Neural cell (in vitro differentiated cells): ENCODE measurements around the gene PPARG. TPM values are rescaled to one million over a fixed set of nuclear protein-coding genes. Genes with fewer than 3 reads are reported as not detected.

ENCODE experiments used
- H2AFZ ChIP-seq: fragments of 200-600, 300-800 bp; sonication (generic), shearing (Covaris generic); 2 replicates; pipeline ENCODE4 v1.6.0; 2014; ENCODE audit warnings: low read depth, mild to moderate bottlenecking, antibody characterized with exemption, low read length, moderate library complexity
- H3F3A ChIP-seq: fragments of 200-600 bp; shearing (Covaris generic); 2 replicates; pipeline ENCODE4 v1.6.1; 2016; ENCODE audit warnings: mild to moderate bottlenecking, moderate library complexity, mixed read lengths, antibody characterized with exemption, low read length; ENCODE audit not compliant: insufficient read depth, poor library complexity, severe bottlenecking
- H3K27ac ChIP-seq: fragments of 200-600, 300-800 bp; sonication (generic), shearing (Covaris generic); 2 replicates; pipeline ENCODE4 v1.5.1; 2014; ENCODE audit warnings: mild to moderate bottlenecking, low read length, moderate library complexity
- H3K27me3 ChIP-seq: fragments of 300-800, 200-600 bp; sonication (generic), shearing (Covaris generic); 2 replicates; pipeline ENCODE4 v1.6.0; 2014; ENCODE audit warnings: mild to moderate bottlenecking, low read depth, low read length, moderate library complexity; ENCODE audit not compliant: insufficient read depth
- H3K36me3 ChIP-seq: fragments of 300-800, 200-600 bp; sonication (generic), shearing (Covaris generic); 2 replicates; pipeline ENCODE4 v1.5.1; 2014; ENCODE audit warnings: mild to moderate bottlenecking, antibody characterized with exemption, low read length, moderate library complexity; ENCODE audit not compliant: insufficient read depth
- H3K4me2 ChIP-seq: fragments of 300-800, 200-600 bp; sonication (generic), shearing (Covaris generic); 2 replicates; pipeline ENCODE4 v1.6.0; 2014; ENCODE audit warnings: mild to moderate bottlenecking, low read length
- H3K4me3 ChIP-seq: fragments of 300-800, 200-600 bp; sonication (generic), shearing (Covaris generic); 2 replicates; pipeline ENCODE4 v1.5.1; 2014; ENCODE audit warnings: mild to moderate bottlenecking, low read length, moderate library complexity
- H3K79me2 ChIP-seq: fragments of 200-600 bp; shearing (Covaris generic); replicated peaks from 2 replicates; pipeline ENCODE4 v1.6.0; 2014; ENCODE audit warnings: mild to moderate bottlenecking, low read length, moderate library complexity; ENCODE audit not compliant: insufficient read depth
- H3K9ac ChIP-seq: fragments of 300-800, 200-600 bp; sonication (generic), shearing (Covaris generic); 2 replicates; pipeline ENCODE4 v1.6.1; 2016; ENCODE audit warnings: mild to moderate bottlenecking, low read length, mixed read lengths
- H3K9me2 ChIP-seq: fragments of 200-600 bp; shearing (Covaris generic); 2 replicates; pipeline ENCODE4 v1.6.1; 2016; ENCODE audit warnings: mild to moderate bottlenecking, low read length, mixed read lengths; ENCODE audit not compliant: insufficient read depth
- H3K9me3 ChIP-seq: fragments of 200-600, 300-800 bp; sonication (generic), shearing (Covaris generic); 2 replicates; pipeline ENCODE4 v1.6.1; 2016; ENCODE audit warnings: mild to moderate bottlenecking, mixed run types, low read length, moderate library complexity, mixed read lengths
- H4K20me1 ChIP-seq: fragments of 200-600 bp; shearing (Covaris generic); 2 replicates; pipeline ENCODE4 v1.6.1; 2016; ENCODE audit warnings: mild to moderate bottlenecking, mixed run types; ENCODE audit not compliant: insufficient read depth
- EP300 ChIP-seq: fragments of 450-650 bp; conservative IDR thresholded peaks from 2 replicates; pipeline ENCODE4 v1.6.1; 2014; ENCODE audit warnings: antibody characterized with exemption, mild to moderate bottlenecking, moderate library complexity; ENCODE audit not compliant: poor library complexity, severe bottlenecking
- EZH2 ChIP-seq: fragments of 200-600, 300-800 bp; shearing (Covaris generic), sonication (generic); IDR thresholded peaks from 2 replicates; pipeline ENCODE4 v1.6.1; 2014; ENCODE audit warnings: antibody characterized with exemption, low read length, borderline replicate concordance, mild to moderate bottlenecking; ENCODE audit not compliant: insufficient read depth, poor library complexity, severe bottlenecking
- MXI1 ChIP-seq: fragments of 450-650 bp; conservative IDR thresholded peaks from 2 replicates; pipeline ENCODE4 v1.6.1; 2014; ENCODE audit warnings: antibody characterized with exemption, mild to moderate bottlenecking; ENCODE audit not compliant: poor library complexity, severe bottlenecking
- RAD21 ChIP-seq: fragments of 450-650 bp; conservative IDR thresholded peaks from 2 replicates; pipeline ENCODE4 v1.6.1; 2014; ENCODE audit warnings: antibody characterized with exemption, mild to moderate bottlenecking, moderate library complexity
- REST ChIP-seq: IDR thresholded peaks from 2 replicates; pipeline ENCODE4 v1.6.1; 2012; ENCODE audit warnings: borderline replicate concordance
- SMC3 ChIP-seq: fragments of 450-650 bp; conservative IDR thresholded peaks from 2 replicates; pipeline ENCODE4 v1.6.1; 2014; ENCODE audit warnings: antibody characterized with exemption, mild to moderate bottlenecking, moderate library complexity; ENCODE audit not compliant: poor library complexity
- TAF1 ChIP-seq: IDR thresholded peaks from 2 replicates; pipeline ENCODE4 v1.6.1; 2012; ENCODE audit warnings: low read depth
- polyA plus RNA-seq: library from polyadenylated mRNA; depleted of rRNA; stranded (reverse); fragments of >200 nt; gene quantifications from 2 replicates; pipeline ENCODE4 v1.2.3, GENCODE V29; 2014
- TF ChIP-seq, protein P1 (sequence below): fragments of 450-650 bp; IDR thresholded peaks from 2 replicates; pipeline ENCODE4 v1.5.1; 2014; ENCODE audit warnings: antibody characterized with exemption, mild to moderate bottlenecking, moderate library complexity; ENCODE audit not compliant: poor library complexity, severe bottlenecking

Gene PPARG
- polyA plus RNA-seq, 1 donor from 2014 or later: 0.35 TPM

- no peak overlapping the region for H3K4me2 ChIP-seq
- H3K9me2 ChIP-seq: no peaks in the 10 kb centered on the region
- no peaks in the 10 kb centered on the region for H4K20me1 ChIP-seq
- no peaks in the 10 kb centered on the region for H3K36me3 ChIP-seq
- no peak overlapping the region for H3K4me3 ChIP-seq
- H3K79me2 ChIP-seq: no peaks in the 10 kb centered on the region
- H2AFZ ChIP-seq: no peak overlapping the region
- H3F3A ChIP-seq: no peaks in the 10 kb centered on the region
- TF ChIP-seq EZH2: no peak
- TF ChIP-seq, protein P1, sequence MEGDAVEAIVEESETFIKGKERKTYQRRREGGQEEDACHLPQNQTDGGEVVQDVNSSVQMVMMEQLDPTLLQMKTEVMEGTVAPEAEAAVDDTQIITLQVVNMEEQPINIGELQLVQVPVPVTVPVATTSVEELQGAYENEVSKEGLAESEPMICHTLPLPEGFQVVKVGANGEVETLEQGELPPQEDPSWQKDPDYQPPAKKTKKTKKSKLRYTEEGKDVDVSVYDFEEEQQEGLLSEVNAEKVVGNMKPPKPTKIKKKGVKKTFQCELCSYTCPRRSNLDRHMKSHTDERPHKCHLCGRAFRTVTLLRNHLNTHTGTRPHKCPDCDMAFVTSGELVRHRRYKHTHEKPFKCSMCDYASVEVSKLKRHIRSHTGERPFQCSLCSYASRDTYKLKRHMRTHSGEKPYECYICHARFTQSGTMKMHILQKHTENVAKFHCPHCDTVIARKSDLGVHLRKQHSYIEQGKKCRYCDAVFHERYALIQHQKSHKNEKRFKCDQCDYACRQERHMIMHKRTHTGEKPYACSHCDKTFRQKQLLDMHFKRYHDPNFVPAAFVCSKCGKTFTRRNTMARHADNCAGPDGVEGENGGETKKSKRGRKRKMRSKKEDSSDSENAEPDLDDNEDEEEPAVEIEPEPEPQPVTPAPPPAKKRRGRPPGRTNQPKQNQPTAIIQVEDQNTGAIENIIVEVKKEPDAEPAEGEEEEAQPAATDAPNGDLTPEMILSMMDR: no peak
- no peak for TF ChIP-seq SMC3
- no peak for TF ChIP-seq RAD21
- no peak for TF ChIP-seq TAF1
- no peak for TF ChIP-seq EP300
- no peak for TF ChIP-seq MXI1
- no peak for TF ChIP-seq REST
- H3K27me3 ChIP-seq: no peaks in the 10 kb centered on the region
- H3K27ac ChIP-seq: no peak overlapping the region
- H3K9ac ChIP-seq: no peak overlapping the region
- no peaks in the 10 kb centered on the region for H3K9me3 ChIP-seq
Observed at GRCh38 chr3:12400616-12401194, 111.8 kb downstream of the PPARG start.

DNA sequence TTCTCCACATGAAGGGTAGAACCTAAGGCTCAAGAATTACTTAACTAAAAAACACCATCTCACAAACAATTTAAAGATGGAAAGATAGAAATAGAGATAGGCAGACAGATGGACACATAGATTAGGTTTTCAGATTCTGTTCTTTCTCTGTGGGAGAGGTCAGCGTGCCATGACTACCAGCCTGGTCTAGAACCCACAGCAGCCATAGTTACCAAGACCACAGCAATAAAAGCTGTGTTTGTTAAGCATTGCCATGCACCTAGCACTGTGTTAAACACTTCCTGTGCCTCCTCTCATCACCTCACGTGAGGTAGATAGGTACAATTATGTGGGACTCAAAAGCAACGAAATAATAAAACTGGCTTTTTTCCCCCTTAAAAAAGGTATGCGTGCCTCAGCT lies 112.3 kb downstream of the PPARG start:
- Histone ChIP-seq H3K9me2 (no peaks in the 10 kb centered on the region), H3K4me3 (no peak overlapping the region), H2AFZ (no peak overlapping the region), H3F3A (no peaks in the 10 kb centered on the region), H3K4me2 (no peak overlapping the region), H3K36me3 (no peaks in the 10 kb centered on the region), H3K27ac (no peak overlapping the region), H3K79me2 (no peaks in the 10 kb centered on the region), H3K27me3 (no peaks in the 10 kb centered on the region), H3K9me3 (no peaks in the 10 kb centered on the region), H3K9ac (no peak overlapping the region), H4K20me1 (no peaks in the 10 kb centered on the region)
- no peak for TF ChIP-seq RAD21
- TF ChIP-seq REST: no peak
- no peak for TF ChIP-seq MXI1
- TF ChIP-seq EP300: no peak
- TF ChIP-seq EZH2: no peak
- TF ChIP-seq, protein P1: no peak
